Measurements from ENCODE around the gene NAA16. TPM values are rescaled to one million over a fixed set of nuclear protein-coding genes. Genes with fewer than 3 reads are reported as not detected.

The NAA16 gene
- total and polyA plus RNA-seq, 9 of the 15 experiments (the other 6 are each of a cell fraction or from before 2014, with no cell fraction given): 3.7 to 18.2 (median 12.0) TPM

DNA sequence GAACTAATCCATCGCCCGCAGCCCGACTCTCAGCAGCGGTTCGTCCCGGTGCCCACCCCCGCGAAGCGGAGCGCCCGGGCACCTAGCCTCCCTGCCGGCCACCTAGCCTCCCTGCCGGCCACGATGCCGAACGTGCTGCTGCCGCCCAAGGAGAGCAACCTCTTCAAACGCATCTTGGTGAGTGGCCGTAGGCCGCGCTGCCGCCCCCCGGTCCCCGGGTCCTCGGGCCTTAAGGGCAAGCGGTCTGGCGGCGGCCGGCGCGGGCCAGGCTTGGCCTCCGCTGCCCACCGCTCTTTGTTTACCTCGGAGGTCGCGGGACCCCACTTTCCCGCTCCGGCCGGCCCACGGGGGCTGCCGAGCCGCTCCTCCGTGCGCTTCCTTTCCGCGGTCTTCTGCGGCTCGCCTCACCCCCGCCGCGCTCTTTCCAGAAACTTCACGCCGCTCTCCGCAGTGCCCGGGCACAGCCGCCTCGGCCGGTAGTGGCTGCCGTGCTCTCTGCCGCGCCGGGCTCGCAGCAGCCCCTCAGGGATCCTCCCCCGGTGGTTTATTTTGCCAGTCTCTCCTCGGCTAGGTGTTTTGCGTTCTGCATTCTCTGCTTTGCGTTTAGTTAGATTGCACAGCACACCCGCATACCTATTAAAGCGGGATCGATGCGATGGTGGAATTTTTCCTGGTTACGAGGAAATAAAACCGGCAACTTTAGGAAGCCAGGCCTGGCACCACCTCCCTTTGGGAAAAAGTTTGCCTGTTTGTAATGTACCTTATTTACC lies 524 bp downstream of the NAA16 start (continued):
- TF ChIP-seq, protein P1, sequence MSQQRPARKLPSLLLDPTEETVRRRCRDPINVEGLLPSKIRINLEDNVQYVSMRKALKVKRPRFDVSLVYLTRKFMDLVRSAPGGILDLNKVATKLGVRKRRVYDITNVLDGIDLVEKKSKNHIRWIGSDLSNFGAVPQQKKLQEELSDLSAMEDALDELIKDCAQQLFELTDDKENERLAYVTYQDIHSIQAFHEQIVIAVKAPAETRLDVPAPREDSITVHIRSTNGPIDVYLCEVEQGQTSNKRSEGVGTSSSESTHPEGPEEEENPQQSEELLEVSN (IDR thresholded peaks at IDR 0.05; ENCODE audit: borderline replicate concordance in 1 of 2, extremely low read depth in 1 of 2, insufficient read depth in 1 of 2, insufficient read length in 1 of 2, low read depth in 1 of 2, low read length in 1 of 2, poor library complexity in 1 of 2, severe bottlenecking in 1 of 2): peak; percentile 6 to 8
- TF ChIP-seq CBX2 (IDR thresholded peaks at IDR 0.05; ENCODE audit: insufficient read depth, low read length, poor library complexity, severe bottlenecking) (no peak), XRCC4 (IDR thresholded peaks at IDR 0.05; ENCODE audit: extremely low read depth, insufficient read depth, insufficient read length) (no peak), HNRNPL (IDR thresholded peaks at IDR 0.05; ENCODE audit: low read depth, low read length) (peak; percentile 92), ZNF77 (CRISPR knock-in tag; IDR thresholded peaks at IDR 0.05) (no peak), SUPT5H (IDR thresholded peaks at IDR 0.05) (no peak), FIP1L1 (IDR thresholded peaks at IDR 0.05; ENCODE audit: low read depth, low read length, poor library complexity, severe bottlenecking) (peak; percentile 45), JUN (IDR thresholded peaks at IDR 0.05; ENCODE audit: borderline replicate concordance, low read depth, low read length) (no peak), JUN (CRISPR knock-in tag; IDR thresholded peaks at IDR 0.05; ENCODE audit: borderline replicate concordance) (no peak), PYGO2 (tag; IDR thresholded peaks at IDR 0.05) (no peak), NFYB (IDR thresholded peaks at IDR 0.05; ENCODE audit: extremely low read depth, insufficient read length) (no peak), SP2 (IDR thresholded peaks at IDR 0.05; ENCODE audit: extremely low read depth, low read depth, low read length, poor library complexity, severe bottlenecking) (no peak), ZNF699 (CRISPR knock-in tag; IDR thresholded peaks at IDR 0.05; ENCODE audit: insufficient replicate concordance) (no peak), ZNF134 (CRISPR knock-in tag; conservative IDR thresholded peaks at IDR 0.05) (no peak), SP1 (CRISPR knock-in tag; IDR thresholded peaks at IDR 0.05) (no peak), KDM4B (IDR thresholded peaks at IDR 0.05; ENCODE audit: borderline replicate concordance in 2 of 2, low read depth in 1 of 2) (no peak)
- TF ChIP-seq, protein P2, sequence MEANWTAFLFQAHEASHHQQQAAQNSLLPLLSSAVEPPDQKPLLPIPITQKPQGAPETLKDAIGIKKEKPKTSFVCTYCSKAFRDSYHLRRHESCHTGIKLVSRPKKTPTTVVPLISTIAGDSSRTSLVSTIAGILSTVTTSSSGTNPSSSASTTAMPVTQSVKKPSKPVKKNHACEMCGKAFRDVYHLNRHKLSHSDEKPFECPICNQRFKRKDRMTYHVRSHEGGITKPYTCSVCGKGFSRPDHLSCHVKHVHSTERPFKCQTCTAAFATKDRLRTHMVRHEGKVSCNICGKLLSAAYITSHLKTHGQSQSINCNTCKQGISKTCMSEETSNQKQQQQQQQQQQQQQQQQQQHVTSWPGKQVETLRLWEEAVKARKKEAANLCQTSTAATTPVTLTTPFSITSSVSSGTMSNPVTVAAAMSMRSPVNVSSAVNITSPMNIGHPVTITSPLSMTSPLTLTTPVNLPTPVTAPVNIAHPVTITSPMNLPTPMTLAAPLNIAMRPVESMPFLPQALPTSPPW (CRISPR knock-in tag; IDR thresholded peaks at IDR 0.05): no peak
- TF ChIP-seq, protein P3, sequence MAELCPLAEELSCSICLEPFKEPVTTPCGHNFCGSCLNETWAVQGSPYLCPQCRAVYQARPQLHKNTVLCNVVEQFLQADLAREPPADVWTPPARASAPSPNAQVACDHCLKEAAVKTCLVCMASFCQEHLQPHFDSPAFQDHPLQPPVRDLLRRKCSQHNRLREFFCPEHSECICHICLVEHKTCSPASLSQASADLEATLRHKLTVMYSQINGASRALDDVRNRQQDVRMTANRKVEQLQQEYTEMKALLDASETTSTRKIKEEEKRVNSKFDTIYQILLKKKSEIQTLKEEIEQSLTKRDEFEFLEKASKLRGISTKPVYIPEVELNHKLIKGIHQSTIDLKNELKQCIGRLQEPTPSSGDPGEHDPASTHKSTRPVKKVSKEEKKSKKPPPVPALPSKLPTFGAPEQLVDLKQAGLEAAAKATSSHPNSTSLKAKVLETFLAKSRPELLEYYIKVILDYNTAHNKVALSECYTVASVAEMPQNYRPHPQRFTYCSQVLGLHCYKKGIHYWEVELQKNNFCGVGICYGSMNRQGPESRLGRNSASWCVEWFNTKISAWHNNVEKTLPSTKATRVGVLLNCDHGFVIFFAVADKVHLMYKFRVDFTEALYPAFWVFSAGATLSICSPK (IDR thresholded peaks at IDR 0.05; ENCODE audit: borderline replicate concordance): no peak
- TF ChIP-seq, protein P4, sequence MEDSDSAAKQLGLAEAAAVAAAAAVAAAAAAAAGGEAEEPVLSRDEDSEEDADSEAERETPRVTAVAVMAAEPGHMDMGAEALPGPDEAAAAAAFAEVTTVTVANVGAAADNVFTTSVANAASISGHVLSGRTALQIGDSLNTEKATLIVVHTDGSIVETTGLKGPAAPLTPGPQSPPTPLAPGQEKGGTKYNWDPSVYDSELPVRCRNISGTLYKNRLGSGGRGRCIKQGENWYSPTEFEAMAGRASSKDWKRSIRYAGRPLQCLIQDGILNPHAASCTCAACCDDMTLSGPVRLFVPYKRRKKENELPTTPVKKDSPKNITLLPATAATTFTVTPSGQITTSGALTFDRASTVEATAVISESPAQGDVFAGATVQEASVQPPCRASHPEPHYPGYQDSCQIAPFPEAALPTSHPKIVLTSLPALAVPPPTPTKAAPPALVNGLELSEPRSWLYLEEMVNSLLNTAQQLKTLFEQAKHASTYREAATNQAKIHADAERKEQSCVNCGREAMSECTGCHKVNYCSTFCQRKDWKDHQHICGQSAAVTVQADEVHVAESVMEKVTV (CRISPR knock-in tag; IDR thresholded peaks at IDR 0.05): no peak
- TF ChIP-seq, protein P5, sequence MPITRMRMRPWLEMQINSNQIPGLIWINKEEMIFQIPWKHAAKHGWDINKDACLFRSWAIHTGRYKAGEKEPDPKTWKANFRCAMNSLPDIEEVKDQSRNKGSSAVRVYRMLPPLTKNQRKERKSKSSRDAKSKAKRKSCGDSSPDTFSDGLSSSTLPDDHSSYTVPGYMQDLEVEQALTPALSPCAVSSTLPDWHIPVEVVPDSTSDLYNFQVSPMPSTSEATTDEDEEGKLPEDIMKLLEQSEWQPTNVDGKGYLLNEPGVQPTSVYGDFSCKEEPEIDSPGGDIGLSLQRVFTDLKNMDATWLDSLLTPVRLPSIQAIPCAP (CRISPR knock-in tag; IDR thresholded peaks at IDR 0.05; ENCODE audit: borderline replicate concordance): no peak
